KOPT-K1 (cell line): ENCODE results near the gene ATP2A3.

ENCODE experiments used
- H3K27ac ChIP-seq: fragments of 200-600 bp; sonication (generic); 2 replicates; pipeline ENCODE4 v1.5.1; 2016; ENCODE audit warnings: antibody characterized with exemption, mild to moderate bottlenecking, low read depth, low read length; ENCODE audit not compliant: poor library complexity, severe bottlenecking
- H3K36me3 ChIP-seq: fragments of 200-600 bp; sonication (generic); 2 replicates; pipeline ENCODE4 v1.5.1; 2017; ENCODE audit warnings: antibody characterized with exemption, mild to moderate bottlenecking, low read length, moderate library complexity; ENCODE audit not compliant: insufficient read depth
- H3K9me3 ChIP-seq: fragments of 200-600 bp; sonication (generic); 2 replicates; pipeline ENCODE4 v1.5.1; 2017; ENCODE audit warnings: antibody characterized with exemption, low read length, mild to moderate bottlenecking; ENCODE audit not compliant: insufficient read depth, poor library complexity, severe bottlenecking

The ATP2A3 gene

DNA sequence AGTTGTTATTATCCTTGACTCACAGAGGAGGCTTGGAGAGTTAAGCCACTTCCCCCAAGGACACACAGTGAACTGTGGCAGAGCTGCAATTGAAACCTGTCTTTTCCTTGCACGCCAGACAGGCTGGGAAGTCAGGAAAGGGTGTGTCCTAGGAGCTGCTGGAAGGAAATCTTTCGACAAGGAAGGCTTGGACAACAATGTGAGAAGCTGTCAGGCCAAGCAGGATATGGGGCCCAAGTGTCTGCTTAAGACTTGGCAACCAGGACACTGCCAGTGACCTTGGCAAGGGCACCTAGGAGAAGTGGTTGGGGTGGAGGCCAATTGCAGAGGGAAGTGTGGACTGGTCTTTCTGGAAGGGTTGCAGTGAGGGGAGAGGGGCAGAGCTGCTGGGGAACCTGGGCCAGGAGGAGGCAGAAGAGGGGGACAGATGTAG is 69.3 kb downstream of the ATP2A3 start:
- no peaks in the 10 kb centered on the region for H3K9me3 ChIP-seq
- H3K27ac ChIP-seq, result no peak overlapping the region
- no peaks in the 10 kb centered on the region for H3K36me3 ChIP-seq

DNA sequence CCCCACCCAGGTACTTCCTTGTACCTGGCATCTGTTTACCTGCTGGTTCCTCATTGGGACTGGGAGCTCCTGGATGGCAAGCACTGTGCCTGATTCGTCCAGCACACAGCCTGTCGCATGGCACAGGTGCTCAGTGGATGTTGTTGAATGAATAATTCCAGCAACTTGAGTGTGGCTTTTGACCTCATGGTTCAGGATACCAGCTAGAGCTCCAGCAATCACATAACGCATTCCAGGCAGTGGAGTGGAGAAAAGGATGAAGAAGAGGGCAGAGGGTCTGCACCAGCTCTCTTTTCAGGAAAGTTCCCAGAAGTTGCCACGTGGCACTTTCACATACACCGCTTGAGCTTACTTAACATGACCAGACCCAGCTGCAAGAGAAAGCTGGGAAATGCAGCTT is 70.0 kb downstream of the ATP2A3 start:
- Histone ChIP-seq H3K9me3 (no peaks in the 10 kb centered on the region), H3K27ac (no peak overlapping the region), H3K36me3 (no peaks in the 10 kb centered on the region)

DNA sequence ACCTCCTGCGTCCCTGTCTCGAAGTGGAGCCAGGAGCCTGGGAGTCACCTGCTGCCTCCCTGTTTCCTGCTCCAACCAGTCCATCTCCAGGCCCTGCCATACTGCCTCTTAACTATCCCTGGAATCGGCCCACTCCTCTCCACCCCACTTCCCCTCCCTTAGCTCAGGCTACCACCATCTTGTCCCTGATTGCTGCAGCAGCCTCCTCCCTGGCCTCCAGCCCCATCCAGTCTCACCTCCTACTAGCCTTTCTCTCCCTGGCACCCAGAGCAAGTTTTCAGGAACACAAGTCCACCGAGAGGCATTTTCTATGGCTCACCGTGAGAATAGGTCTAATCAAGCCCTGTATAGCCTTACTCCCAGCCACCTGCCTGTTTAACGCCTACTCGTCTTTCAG is 70.5 kb downstream of the ATP2A3 start:
- no peaks in the 10 kb centered on the region for H3K9me3 ChIP-seq
- no peaks in the 10 kb centered on the region for H3K36me3 ChIP-seq
- peak overlapping the region; percentile 54 for H3K27ac ChIP-seq

DNA sequence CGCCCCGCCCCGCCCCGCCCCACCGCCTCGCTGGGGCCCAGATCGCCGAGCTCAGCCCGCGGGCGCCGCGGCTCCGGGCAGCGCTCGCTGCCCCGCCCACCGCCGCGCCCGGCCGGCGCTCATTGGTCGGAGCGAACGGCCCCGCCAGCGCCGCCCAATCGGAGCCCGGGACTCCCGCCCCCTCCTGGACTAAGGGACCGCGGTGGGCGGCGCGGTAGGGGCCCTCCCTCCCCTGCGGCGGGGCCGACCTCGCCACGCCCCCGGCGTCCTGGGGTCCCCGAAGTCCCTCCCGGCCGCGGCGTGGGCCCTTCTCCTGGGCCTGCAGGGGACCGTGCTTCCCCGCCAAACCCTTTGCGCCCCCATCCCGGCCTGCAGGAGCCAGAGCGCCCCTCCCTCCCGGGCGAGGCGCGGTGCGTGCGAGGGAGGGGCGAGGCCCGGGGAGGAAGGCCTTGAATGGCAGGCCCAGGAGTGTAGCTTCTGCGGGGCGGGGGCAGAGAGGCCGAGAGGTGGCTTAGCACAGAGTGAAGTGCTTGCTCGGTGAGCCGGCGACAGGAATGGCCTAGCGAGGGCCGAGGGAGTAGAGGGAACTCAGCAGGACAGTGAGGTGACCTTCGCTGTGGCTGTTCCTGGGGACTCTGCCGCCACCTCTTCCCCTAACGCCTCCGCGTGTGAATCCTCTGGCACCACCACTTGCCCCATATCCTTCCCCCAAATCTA is 71.1 kb downstream of the ATP2A3 start, which contains the start of gene CAMKK1:
TSS of gene CAMKK1 (minus strand) at position 51 of the 717 bp plus-strand sequence. CDS start 7,366 bp downstream, outside the sequence.
- Histone ChIP-seq H3K9me3 (no peaks in the 10 kb centered on the region), H3K27ac (peak within 1 kb of the TSS; percentile 54), H3K36me3 (no peaks in the 10 kb centered on the region)

DNA sequence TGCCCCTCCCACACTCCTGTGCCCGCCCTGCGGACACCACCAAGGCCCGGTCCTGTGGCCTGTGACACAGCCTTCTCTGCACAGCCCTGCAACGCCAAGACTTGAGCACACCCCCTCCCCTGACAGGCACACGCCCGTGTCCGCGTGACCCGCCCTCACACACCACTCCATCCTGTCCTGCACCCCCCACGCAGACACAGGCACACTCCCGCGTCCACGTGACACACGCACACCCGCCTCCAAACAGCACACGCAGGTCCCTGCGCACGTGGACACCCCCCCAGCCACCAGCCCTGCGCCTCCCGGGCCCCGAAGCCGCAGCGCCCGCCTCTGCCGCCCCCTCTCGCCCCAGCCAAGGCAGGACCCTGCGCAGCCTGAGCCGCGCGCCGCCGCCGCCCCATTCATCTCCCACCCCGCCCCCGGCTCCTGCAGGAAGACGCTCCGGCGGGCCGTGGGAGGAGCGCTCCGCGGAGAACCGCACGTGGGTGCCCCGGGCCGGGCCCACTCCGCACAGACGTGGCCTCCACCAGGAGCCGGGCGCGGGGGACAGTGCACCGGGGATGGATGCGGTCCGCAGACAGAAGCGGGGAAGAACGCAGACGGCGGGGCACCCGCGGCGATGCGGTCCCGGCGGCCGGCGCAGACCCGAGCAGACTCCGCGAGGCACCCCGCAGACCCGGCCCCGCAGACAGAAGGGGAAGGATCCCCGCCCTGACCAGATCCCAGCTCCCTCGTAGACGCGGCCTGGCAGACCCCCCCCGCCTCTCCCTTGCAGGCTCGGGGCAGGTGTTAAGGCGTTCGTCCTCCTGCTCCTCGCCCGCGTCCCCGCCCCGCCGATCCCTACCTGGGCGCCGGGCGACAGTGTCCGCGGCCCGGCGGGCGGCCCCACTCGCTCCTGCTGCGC is 71.9 kb downstream of the ATP2A3 start:
- H3K36me3 ChIP-seq, result no peaks in the 10 kb centered on the region
- H3K9me3 ChIP-seq, result no peaks in the 10 kb centered on the region
- peak overlapping the region; percentile 16 for H3K27ac ChIP-seq

DNA sequence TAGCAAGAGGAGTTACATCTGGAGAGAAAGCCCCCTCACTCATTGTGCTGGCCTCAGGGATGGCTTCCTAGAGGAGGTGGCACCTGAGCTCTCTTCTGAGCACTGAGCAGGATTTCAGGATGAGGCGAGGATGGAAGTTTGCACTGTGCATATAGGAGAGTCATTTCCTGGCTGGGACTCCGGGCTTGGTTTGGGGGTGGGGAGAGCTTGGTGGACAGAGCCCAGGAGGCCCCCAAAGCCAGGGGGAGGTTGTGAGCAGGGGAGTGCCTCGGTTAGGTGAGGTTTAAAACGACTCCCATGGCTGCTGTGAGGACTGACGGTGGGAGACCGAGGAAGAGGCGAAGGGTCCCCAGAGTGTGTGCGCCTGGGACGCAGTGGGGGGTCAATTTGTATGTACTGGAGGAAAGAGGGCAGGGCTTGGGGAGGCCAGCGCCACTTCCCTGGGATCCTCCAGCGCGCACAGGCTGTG is 72.6 kb downstream of the ATP2A3 start:
- no peak overlapping the region for H3K27ac ChIP-seq
- no peaks in the 10 kb centered on the region for H3K9me3 ChIP-seq
- no peaks in the 10 kb centered on the region for H3K36me3 ChIP-seq

DNA sequence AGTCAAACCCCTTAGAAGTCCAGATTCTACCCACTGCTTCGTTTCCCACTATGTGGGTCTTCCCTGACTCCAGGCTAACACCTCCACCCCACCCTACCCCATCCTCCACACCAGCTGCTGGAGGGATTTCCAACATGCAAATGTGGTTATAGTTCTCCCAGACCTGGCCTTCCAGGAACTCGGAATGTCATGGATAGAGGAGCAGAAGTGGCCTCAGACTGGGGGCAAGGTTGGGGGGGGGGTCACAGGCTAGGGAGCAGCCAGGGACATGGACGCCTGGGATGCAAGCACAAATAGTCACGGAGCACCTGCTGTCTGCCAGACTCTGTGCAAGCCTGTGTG is 73.4 kb downstream of the ATP2A3 start:
- no peaks in the 10 kb centered on the region for H3K9me3 ChIP-seq
- no peaks in the 10 kb centered on the region for H3K36me3 ChIP-seq
- H3K27ac ChIP-seq, result no peak overlapping the region

DNA sequence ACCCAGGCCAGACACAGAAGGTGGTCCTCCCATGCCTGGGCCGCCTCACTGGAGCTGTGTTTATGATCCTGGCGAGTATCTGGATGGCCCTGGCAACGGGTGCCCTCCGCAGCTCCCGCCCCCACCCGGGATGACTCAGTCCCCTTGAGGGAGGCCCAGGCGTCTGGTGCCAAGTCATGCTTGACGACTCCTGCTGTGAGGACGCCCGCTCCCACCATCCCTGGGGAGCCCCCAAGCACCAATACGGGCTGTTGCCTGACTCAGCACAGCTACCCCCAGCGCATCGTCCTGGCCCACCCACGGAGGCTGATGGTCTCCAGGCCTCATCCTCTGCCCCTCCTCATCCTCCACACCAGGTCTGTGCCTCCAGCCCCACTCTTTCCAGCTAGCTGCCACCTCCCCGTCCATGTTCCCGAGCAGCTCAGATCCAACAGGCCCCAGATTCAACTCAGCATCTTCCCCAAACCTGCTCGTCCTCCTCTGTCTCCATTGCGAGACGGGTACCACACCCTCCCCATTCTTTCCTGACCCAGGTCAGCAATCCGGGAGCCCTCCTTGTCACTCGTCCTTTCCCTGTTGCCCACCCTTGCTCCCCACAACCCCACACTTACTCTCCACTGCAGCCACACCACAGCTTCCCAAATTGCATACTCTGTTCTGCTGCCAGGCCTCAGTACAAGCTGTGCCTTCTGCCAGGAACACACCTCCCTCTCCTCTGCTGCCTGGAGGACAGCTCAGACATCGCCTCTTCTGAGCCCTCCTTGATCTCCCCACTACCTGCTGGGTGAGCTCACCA is 74.0 kb downstream of the ATP2A3 start:
- Histone ChIP-seq H3K27ac (no peak overlapping the region), H3K36me3 (no peaks in the 10 kb centered on the region), H3K9me3 (no peaks in the 10 kb centered on the region)

DNA sequence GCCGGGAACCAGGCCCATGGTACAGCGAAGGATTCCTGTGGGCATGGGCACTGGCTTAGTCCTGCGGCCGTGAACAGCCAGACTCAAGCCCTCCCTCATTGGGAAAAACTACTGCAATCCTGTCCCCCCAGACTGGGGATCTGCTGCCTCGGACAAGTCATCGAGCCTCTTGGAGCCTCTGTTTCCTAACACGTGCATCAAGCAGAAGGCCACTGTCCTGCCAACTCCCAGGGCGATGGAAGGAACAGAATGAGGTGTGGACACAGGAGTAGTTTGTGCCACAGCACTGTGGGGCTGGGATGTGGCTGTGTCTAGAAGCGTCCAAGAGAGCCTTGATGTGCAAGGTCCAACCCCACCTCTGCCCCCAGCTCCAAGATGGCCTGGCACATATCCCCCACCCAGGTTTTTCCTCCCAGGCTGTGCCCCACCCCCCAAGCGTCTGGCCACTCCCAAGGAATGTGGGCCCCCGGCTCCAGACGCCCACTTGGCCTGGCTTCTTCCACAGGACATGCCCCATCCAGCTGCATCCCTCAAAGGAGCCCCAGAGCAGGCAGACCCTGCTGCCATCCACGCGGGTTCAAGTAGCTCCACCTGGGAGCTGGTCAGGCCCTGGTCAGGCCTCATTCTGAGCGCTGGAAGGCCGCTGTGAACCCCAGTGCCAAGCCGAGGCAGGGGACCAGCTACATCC is 74.8 kb downstream of the ATP2A3 start:
- Histone ChIP-seq H3K36me3 (no peaks in the 10 kb centered on the region), H3K27ac (no peak overlapping the region), H3K9me3 (no peaks in the 10 kb centered on the region)

DNA sequence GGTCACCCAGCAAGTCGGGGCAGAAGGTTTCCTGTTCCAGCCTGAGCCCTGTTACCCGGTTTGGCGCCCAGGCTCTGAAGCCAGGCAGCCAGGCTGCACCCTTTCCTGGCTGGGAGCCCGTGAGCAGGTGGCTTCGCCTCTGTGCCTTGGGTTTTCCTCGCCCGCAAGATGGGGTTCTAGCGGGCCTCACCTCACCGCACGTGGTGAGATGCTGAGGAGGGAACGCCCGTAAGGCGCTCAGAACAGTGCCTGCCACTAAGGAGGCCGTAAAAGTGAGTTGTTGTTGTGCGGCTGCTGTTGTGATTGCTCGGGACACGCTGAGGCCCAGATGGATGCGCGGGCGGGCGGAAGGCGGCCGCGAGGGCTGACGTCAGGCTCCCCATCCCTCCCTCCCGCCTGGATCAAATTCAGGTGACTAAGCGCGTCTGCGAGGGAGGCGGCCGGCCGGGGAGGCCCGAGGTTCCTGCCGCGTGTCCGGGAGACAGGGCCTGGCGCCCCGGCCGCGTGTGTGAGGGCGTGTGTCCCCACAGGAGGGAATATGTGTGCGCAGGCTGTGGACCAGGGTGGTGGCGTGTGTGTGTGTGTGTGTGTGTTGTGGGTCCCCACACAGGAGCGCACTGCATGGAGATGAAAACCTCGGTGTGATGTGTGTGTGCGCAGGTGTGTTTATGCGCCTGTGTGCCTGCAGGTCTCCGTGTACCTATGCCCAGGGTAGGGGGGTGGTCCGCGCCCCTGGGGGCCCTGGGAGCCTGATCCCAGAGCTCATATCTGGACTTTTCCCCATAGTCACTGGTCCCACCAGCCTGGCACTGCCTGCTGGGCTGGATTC is 75.7 kb downstream of the ATP2A3 start:
- Histone ChIP-seq H3K36me3 (no peaks in the 10 kb centered on the region), H3K9me3 (no peaks in the 10 kb centered on the region), H3K27ac (peak overlapping the region; percentile 37)

DNA sequence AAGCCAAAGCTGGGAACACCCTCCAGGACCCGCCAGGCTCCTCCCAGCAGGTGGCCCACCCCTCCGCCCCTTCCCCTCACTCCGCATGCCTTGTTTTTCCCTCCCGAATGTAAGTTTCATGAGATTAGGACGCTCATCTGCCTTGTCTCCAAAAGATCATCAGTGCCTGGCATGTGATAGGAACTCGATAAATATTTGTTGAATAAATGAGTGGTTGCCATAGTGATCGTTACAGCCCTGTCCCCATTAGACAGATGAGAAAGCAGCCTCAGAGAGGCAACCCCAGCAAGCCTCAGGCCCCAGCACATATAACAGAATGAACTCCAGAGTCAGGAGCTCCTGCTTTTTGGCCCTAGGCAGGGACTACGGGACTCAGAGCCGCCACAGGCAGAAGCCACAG is 76.4 kb downstream of the ATP2A3 start:
- Histone ChIP-seq H3K9me3 (no peaks in the 10 kb centered on the region), H3K27ac (peak overlapping the region; percentile 37), H3K36me3 (no peaks in the 10 kb centered on the region)

DNA sequence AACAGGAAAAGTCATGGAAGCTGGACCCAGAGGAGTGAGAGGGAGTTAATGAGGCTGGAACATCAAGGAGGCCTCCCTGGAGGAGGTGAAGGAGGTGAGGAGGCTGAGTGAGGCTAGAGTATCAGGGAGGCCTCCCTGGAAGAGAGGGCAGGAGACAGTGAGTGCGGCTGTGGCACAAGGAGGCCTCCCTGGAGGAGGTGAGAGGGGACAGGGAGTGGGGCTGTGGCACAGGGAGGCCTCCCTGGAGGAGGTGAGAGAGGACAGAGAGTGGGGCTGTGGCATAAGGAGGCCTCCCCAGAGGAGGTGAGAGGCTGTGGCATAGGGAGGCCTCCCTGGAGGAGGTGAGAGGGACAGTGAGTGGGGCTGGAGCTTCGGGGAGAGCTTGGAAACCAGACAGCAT is 76.8 kb downstream of the ATP2A3 start:
- Histone ChIP-seq H3K36me3 (no peaks in the 10 kb centered on the region), H3K9me3 (no peaks in the 10 kb centered on the region), H3K27ac (no peak overlapping the region)

DNA sequence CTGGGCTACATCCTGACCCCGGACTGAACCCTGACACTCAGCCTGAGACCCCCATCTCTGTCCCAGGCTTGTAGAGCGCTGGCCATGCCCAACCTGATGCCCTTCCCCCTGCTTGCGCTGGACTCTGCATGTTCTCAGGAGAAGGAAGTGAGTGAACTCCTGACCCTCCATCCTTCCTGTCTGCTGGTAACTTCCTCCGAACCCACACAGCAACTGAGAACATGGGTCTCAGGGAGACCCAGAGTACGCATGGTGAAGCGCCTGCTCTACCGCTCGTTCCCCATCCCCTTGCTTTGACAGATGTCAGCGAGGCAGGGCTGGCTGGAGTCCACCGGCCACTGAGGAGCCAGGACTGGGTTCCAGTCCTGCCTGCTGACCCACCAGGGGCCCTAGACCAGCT is 77.5 kb downstream of the ATP2A3 start:
- H3K27ac ChIP-seq, result no peak overlapping the region
- no peaks in the 10 kb centered on the region for H3K9me3 ChIP-seq
- no peaks in the 10 kb centered on the region; the same call in 1 of the 2 replicates for H3K36me3 ChIP-seq

DNA sequence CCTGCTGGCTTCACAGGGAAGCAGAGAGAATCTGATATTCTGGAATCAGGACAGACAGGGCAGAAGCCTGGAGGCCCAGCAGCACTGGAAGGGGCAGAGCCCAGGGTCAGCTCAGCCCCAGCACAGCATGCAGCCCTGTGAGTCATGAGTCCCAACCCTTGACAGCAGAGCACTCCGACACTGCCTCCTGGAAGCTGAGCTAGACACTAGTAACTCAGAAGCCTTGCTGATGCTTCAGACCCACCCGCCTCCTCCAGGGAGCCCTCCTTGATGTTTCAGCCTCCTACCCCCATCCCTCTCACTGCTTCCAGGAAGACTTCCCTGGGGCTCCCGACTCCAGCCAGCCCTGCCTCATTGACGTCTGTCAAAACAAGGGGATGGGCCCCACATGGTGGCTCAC is 78.3 kb downstream of the ATP2A3 start:
- Histone ChIP-seq H3K27ac (no peak overlapping the region), H3K9me3 (no peaks in the 10 kb centered on the region), H3K36me3 (no peaks in the 10 kb centered on the region; the same call in 1 of the 2 replicates)
